ENCODE results near the gene TLL1.

DNA sequence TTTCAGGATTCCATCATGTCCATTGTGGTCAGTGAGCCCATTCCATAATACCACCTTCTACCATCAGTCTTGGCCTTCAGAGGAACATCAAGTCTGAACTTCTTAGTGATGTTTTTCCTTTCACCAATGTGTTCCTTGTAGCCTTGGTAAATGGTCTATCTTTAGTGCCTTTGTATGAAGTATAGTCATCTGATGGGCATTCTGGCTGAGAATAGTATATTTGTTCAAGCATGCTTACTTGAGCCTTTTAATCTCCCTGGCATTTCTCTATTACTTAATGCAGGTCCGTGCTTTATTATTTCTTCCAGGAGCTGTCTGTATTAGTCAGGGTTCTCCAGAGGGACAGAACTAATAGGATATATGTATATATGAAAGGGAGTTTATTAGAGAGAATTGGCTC lies 99.7 kb downstream of the TLL1 start:
- TF ChIP-seq HDGF (IDR thresholded peaks at IDR 0.05; ENCODE audit: borderline replicate concordance), result no peak
- TF ChIP-seq SUZ12 (IDR thresholded peaks at IDR 0.05), result no peak
- TF ChIP-seq CTBP1 (IDR thresholded peaks at IDR 0.05; ENCODE audit: borderline replicate concordance), result no peak
- TF ChIP-seq FOXM1 (IDR thresholded peaks at IDR 0.05; ENCODE audit: borderline replicate concordance), result no peak
- no peak for TF ChIP-seq BHLHE40 (IDR thresholded peaks at IDR 0.05; ENCODE audit: borderline replicate concordance)
- TF ChIP-seq FOXA1 (IDR thresholded peaks at IDR 0.05), result no peak
- no peak for TF ChIP-seq ELF4 (IDR thresholded peaks at IDR 0.05)
